ENCODE measurements around the gene ERC2. TPM values are rescaled to one million over a fixed set of nuclear protein-coding genes. Genes with fewer than 3 reads are reported as not detected.

Gene ERC2
- total RNA-seq, 1 experiment from 2014 or later = 0.90 TPM

GRCh38 chr3:56494679-56495322 is 26.5 kb upstream of the ERC2 start:
- H3K27me3 ChIP-seq (replicated peaks; ENCODE audit: insufficient read depth, low read depth, low read length, poor library complexity) = no peaks in the 10 kb centered on the region
- no peak overlapping the region for H3K4me3 ChIP-seq (ENCODE audit: low read depth, low read length, poor library complexity, severe bottlenecking)
- peak; percentile 77 for DNase-seq (ENCODE audit: low spot score)
- BruUV-seq (replicated peaks) = no TSS peak
- ChIA-PET POLR2A (ENCODE audit: low non-redundant PET) (no interaction called here), CTCF (interaction anchor here (0.7 kb wide), 2 partner anchors 53 to 154 kb away, joined by 3 to 11 read pairs; no protein-coding TSS in a partner anchor)
- no peaks in the 10 kb centered on the region for H3K9me3 ChIP-seq (ENCODE audit: low read depth, low read length, poor library complexity, severe bottlenecking)
- H3K36me3 ChIP-seq (ENCODE audit: insufficient read depth, low read length, poor library complexity, severe bottlenecking) = no peaks in the 10 kb centered on the region
- H3K27ac ChIP-seq (ENCODE audit: low read depth, low read length, poor library complexity, severe bottlenecking) = no peak overlapping the region
- intact Hi-C loops (cut with micrococcal nuclease; ENCODE audit: unreplicated experiment) = no loop called here
- TF ChIP-seq EZH2 (IDR thresholded peaks at IDR 0.05; ENCODE audit: borderline replicate concordance, low read depth, low read length, poor library complexity, severe bottlenecking) (no peak), CTCF (conservative IDR thresholded peaks at IDR 0.05; ENCODE audit: low read depth, low read length) (peak; percentile 75)
- no peaks in the 10 kb centered on the region for H3K4me1 ChIP-seq (ENCODE audit: insufficient read depth, low read length, poor library complexity, severe bottlenecking)

- Histone ChIP-seq H3K27me3 (replicated peaks; ENCODE audit: insufficient read depth, low read depth, low read length, poor library complexity) (no peaks in the 10 kb centered on the region), H3K4me1 (ENCODE audit: insufficient read depth, low read length, poor library complexity, severe bottlenecking) (no peaks in the 10 kb centered on the region), H3K27ac (ENCODE audit: low read depth, low read length, poor library complexity, severe bottlenecking) (no peak overlapping the region), H3K9me3 (ENCODE audit: low read depth, low read length, poor library complexity, severe bottlenecking) (no peaks in the 10 kb centered on the region), H3K4me3 (ENCODE audit: low read depth, low read length, poor library complexity, severe bottlenecking) (no peak overlapping the region), H3K36me3 (ENCODE audit: insufficient read depth, low read length, poor library complexity, severe bottlenecking) (no peaks in the 10 kb centered on the region)
- ChIA-PET CTCF (no interaction called here), POLR2A (ENCODE audit: low non-redundant PET) (no interaction called here)
- no peak for DNase-seq (ENCODE audit: low spot score)
- intact Hi-C loops (cut with micrococcal nuclease; ENCODE audit: unreplicated experiment) = no loop called here
- BruUV-seq (replicated peaks) = no TSS peak
- TF ChIP-seq CTCF (conservative IDR thresholded peaks at IDR 0.05; ENCODE audit: low read depth, low read length) = no peak
- no peak for TF ChIP-seq EZH2 (IDR thresholded peaks at IDR 0.05; ENCODE audit: borderline replicate concordance, low read depth, low read length, poor library complexity, severe bottlenecking)
These were observed 23.3 kb upstream of the ERC2 start for GRCh38 chr3:56491566-56491965.

GRCh38 chr3:56488812-56489600 is 20.7 kb upstream of the ERC2 start:
- Histone ChIP-seq H3K4me1 (ENCODE audit: insufficient read depth, low read length, poor library complexity, severe bottlenecking) (no peaks in the 10 kb centered on the region), H3K4me3 (ENCODE audit: low read depth, low read length, poor library complexity, severe bottlenecking) (no peak overlapping the region), H3K27ac (ENCODE audit: low read depth, low read length, poor library complexity, severe bottlenecking) (no peak overlapping the region), H3K9me3 (ENCODE audit: low read depth, low read length, poor library complexity, severe bottlenecking) (no peaks in the 10 kb centered on the region), H3K36me3 (ENCODE audit: insufficient read depth, low read length, poor library complexity, severe bottlenecking) (no peaks in the 10 kb centered on the region), H3K27me3 (replicated peaks; ENCODE audit: insufficient read depth, low read depth, low read length, poor library complexity) (no peaks in the 10 kb centered on the region)
- intact Hi-C loops (cut with micrococcal nuclease; ENCODE audit: unreplicated experiment) = no loop called here
- TF ChIP-seq EZH2 (IDR thresholded peaks at IDR 0.05; ENCODE audit: borderline replicate concordance, low read depth, low read length, poor library complexity, severe bottlenecking) (no peak), CTCF (conservative IDR thresholded peaks at IDR 0.05; ENCODE audit: low read depth, low read length) (no peak)
- CTCF ChIA-PET = no interaction called here
- POLR2A ChIA-PET (ENCODE audit: low non-redundant PET) = no interaction called here
- DNase-seq (ENCODE audit: low spot score) = no peak
- BruUV-seq (replicated peaks) = no TSS peak

Measured in A673 (cell line).